Gastrocnemius medialis (tissue), 4 donors: ENCODE results near the gene NELFA.

Experiments used
- CTCF ChIP-seq, 5 experiments: fragments of 450-650 bp in 3 of 5; fragments of 200-600 bp in 2 of 5; sonication (generic) in 2 of 5; IDR thresholded peaks in 4 of 5; conservative IDR thresholded peaks in 1 of 5; 1 replicate in 4 of 5; 2 replicates in 1 of 5; pipeline ENCODE4 v1.5.1; 2016 to 2019; ENCODE audit warnings: antibody characterized with exemption in 5 of 5, mild to moderate bottlenecking in 3 of 5, moderate library complexity in 3 of 5
- POLR2A ChIP-seq, 2 donors: fragments of 450-650 bp; IDR thresholded peaks; one replicate each; pipeline ENCODE4 v1.6.1; 2017; ENCODE audit warnings: antibody characterized with exemption in 2 of 2, mild to moderate bottlenecking in 2 of 2, moderate library complexity in 2 of 2

- TF ChIP-seq CTCF (IDR thresholded peaks at IDR 0.05 in 4 of 5, conservative IDR thresholded peaks at IDR 0.05 in 1 of 5) (no peak), POLR2A (IDR thresholded peaks at IDR 0.05) (no peak)
These were observed 37.5 kb upstream of the NELFA start for GRCh38 chr4:2046031-2046961.
